ENCODE data around the gene RDM1. TPM values are rescaled to one million over a fixed set of nuclear protein-coding genes. Genes with fewer than 3 reads are reported as not detected.

The RDM1 gene
- total RNA-seq, 4 donors from 2014 or later: not detected

- no peak overlapping the region for H3K27ac ChIP-seq
- H3K9me3 ChIP-seq: no peaks in the 10 kb centered on the region
- H3K4me1 ChIP-seq: no peaks in the 10 kb centered on the region
- TF ChIP-seq CTCF (IDR thresholded peaks at IDR 0.05 in 4 of 5, conservative IDR thresholded peaks at IDR 0.05 in 1 of 5) (no peak), POLR2A (IDR thresholded peaks at IDR 0.05) (no peak)
- DNase-seq (no peak), ATAC-seq (no peak)
- intact Hi-C loops (cut with DNase I; ENCODE audit: low total_unique reads) (no loop called here), in situ Hi-C loops (cut with MboI; ENCODE audit: low sequenced_read_pairs in 4 of 4) (no loop called here)
- no peak overlapping the region for H3K4me3 ChIP-seq
- no peaks in the 10 kb centered on the region for H3K36me3 ChIP-seq
- H3K27me3 ChIP-seq: no peaks in the 10 kb centered on the region
Measured at GRCh38 chr17:35912942-35913341, 17.6 kb downstream of the RDM1 start.

- intact Hi-C loops (cut with DNase I; ENCODE audit: low total_unique reads) (no loop called here), in situ Hi-C loops (cut with MboI; ENCODE audit: low sequenced_read_pairs in 4 of 4) (no loop called here)
- TF ChIP-seq CTCF (IDR thresholded peaks at IDR 0.05 in 4 of 5, conservative IDR thresholded peaks at IDR 0.05 in 1 of 5) (no peak), POLR2A (IDR thresholded peaks at IDR 0.05) (no peak)
- Histone ChIP-seq H3K27ac (no peak overlapping the region), H3K9me3 (no peaks in the 10 kb centered on the region), H3K4me1 (no peaks in the 10 kb centered on the region), H3K27me3 (no peaks in the 10 kb centered on the region), H3K4me3 (no peak overlapping the region), H3K36me3 (no peaks in the 10 kb centered on the region)
- DNase-seq (no peak), ATAC-seq (no peak)
Measured at GRCh38 chr17:35912339-35912912, 18.1 kb downstream of the RDM1 start.

- Histone ChIP-seq H3K27ac (no peak overlapping the region), H3K36me3 (no peaks in the 10 kb centered on the region), H3K4me1 (no peaks in the 10 kb centered on the region), H3K9me3 (no peaks in the 10 kb centered on the region), H3K27me3 (no peaks in the 10 kb centered on the region), H3K4me3 (no peak overlapping the region)
- TF ChIP-seq POLR2A (IDR thresholded peaks at IDR 0.05) (no peak), CTCF (IDR thresholded peaks at IDR 0.05 in 4 of 5, conservative IDR thresholded peaks at IDR 0.05 in 1 of 5) (no peak)
- DNase-seq (no peak), ATAC-seq (no peak)
- in situ Hi-C loops (cut with MboI; ENCODE audit: low sequenced_read_pairs in 4 of 4) (no loop called here), intact Hi-C loops (cut with DNase I; ENCODE audit: low total_unique reads) (no loop called here)
Measured at GRCh38 chr17:35909408-35909807, 21.2 kb downstream of the RDM1 start.

GRCh38 chr17:35907691-35908090 is 22.9 kb downstream of the RDM1 start:
- intact Hi-C loops (cut with DNase I; ENCODE audit: low total_unique reads) (no loop called here), in situ Hi-C loops (cut with MboI; ENCODE audit: low sequenced_read_pairs in 4 of 4) (no loop called here)
- Histone ChIP-seq H3K27me3 (peaks cover 0 to 3% (median 0%) of the 10 kb centered on the region in 3 donors), H3K36me3 (no peaks in the 10 kb centered on the region), H3K4me1 (no peaks in the 10 kb centered on the region), H3K27ac (no peak overlapping the region), H3K9me3 (no peaks in the 10 kb centered on the region), H3K4me3 (no peak overlapping the region)
- no peak for ATAC-seq
- no peak for DNase-seq
- no peak for TF ChIP-seq POLR2A (IDR thresholded peaks at IDR 0.05)
- TF ChIP-seq CTCF (IDR thresholded peaks at IDR 0.05 in 4 of 5, conservative IDR thresholded peaks at IDR 0.05 in 1 of 5): no peak

All from gastrocnemius medialis (tissue), 4 donors.